H9 (cell line): Measurements from ENCODE around the gene SRSF7. TPM values are rescaled to one million over a fixed set of nuclear protein-coding genes. Genes with fewer than 3 reads are reported as not detected.

Experiments used
- DNase-seq: peaks from one replicate; pipeline ENCODE4 v3.0.0-alpha.2; 2017
- H2AFZ ChIP-seq: one replicate; pipeline ENCODE4 v1.6.1; 2013; ENCODE audit warnings: mild to moderate bottlenecking, low read length, control low read depth, moderate library complexity
- H2AK5ac ChIP-seq: 2 replicates; pipeline ENCODE4 v1.6.1; 2013; ENCODE audit warnings: low read length, control low read depth, mixed read lengths; ENCODE audit not compliant: insufficient read length
- H2BK120ac ChIP-seq: one replicate; pipeline ENCODE4 v1.6.1; 2013; ENCODE audit warnings: low read depth, mild to moderate bottlenecking, low read length, control low read depth, inconsistent platforms; ENCODE audit not compliant: poor library complexity, severe bottlenecking
- H2BK12ac ChIP-seq: 2 replicates; pipeline ENCODE4 v1.6.1; 2013; ENCODE audit warnings: low read length, control low read depth, mixed read lengths, low read depth; ENCODE audit not compliant: insufficient read length
- H2BK15ac ChIP-seq: 2 replicates; pipeline ENCODE4 v1.6.1; 2013; ENCODE audit warnings: low read depth, low read length, control low read depth
- H2BK20ac ChIP-seq: one replicate; pipeline ENCODE4 v1.6.1; 2013; ENCODE audit warnings: low read depth, mild to moderate bottlenecking, low read length, control low read depth, inconsistent platforms; ENCODE audit not compliant: poor library complexity, severe bottlenecking
- H2BK5ac ChIP-seq: 2 replicates; pipeline ENCODE4 v1.6.1; 2013; ENCODE audit warnings: low read length, control low read depth, mixed read lengths; ENCODE audit not compliant: insufficient read length
- H3K14ac ChIP-seq: 2 replicates; pipeline ENCODE4 v1.6.1; 2013; ENCODE audit warnings: low read length, control low read depth; ENCODE audit not compliant: insufficient read depth
- H3K18ac ChIP-seq: 2 replicates; pipeline ENCODE4 v1.6.1; 2013; ENCODE audit warnings: low read depth, mild to moderate bottlenecking, mixed read lengths, low read length, control low read depth; ENCODE audit not compliant: insufficient read length
- H3K23ac ChIP-seq: 2 replicates; pipeline ENCODE4 v1.6.1; 2013; ENCODE audit warnings: low read length, control low read depth, mixed read lengths, low read depth; ENCODE audit not compliant: insufficient read length
- H3K23me2 ChIP-seq: 2 replicates; pipeline ENCODE4 v1.6.1; 2013; ENCODE audit warnings: low read depth, mild to moderate bottlenecking, mixed read lengths, low read length, control low read depth; ENCODE audit not compliant: insufficient read length, poor library complexity, severe bottlenecking
- H3K27ac ChIP-seq: 2 replicates; pipeline ENCODE4 v1.5.1; 2013; ENCODE audit warnings: low read length, control low read depth, mixed read lengths, low read depth; ENCODE audit not compliant: insufficient read length
- H3K27me3 ChIP-seq: 2 replicates; pipeline ENCODE4 v1.6.1; 2013; ENCODE audit warnings: low read length, control low read depth, inconsistent platforms; ENCODE audit not compliant: insufficient read depth
- H3K4ac ChIP-seq: 2 replicates; pipeline ENCODE4 v1.6.1; 2013; ENCODE audit warnings: low read depth, mild to moderate bottlenecking, control low read depth, inconsistent platforms, low read length, moderate library complexity
- H3K4me1 ChIP-seq: 2 replicates; pipeline ENCODE4 v1.6.1; 2013; ENCODE audit warnings: low read length, control low read depth, inconsistent platforms; ENCODE audit not compliant: insufficient read depth
- H3K4me2 ChIP-seq: 2 replicates; pipeline ENCODE4 v1.6.1; 2013; ENCODE audit warnings: low read length, control low read depth, mixed read lengths; ENCODE audit not compliant: insufficient read length, insufficient read depth
- H3K56ac ChIP-seq: 2 replicates; pipeline ENCODE4 v1.6.1; 2013; ENCODE audit warnings: low read depth, mild to moderate bottlenecking, mixed read lengths, low read length, control low read depth; ENCODE audit not compliant: insufficient read length
- H3K79me1 ChIP-seq: 2 replicates; pipeline ENCODE4 v1.6.1; 2013; ENCODE audit warnings: low read depth, mild to moderate bottlenecking, moderate library complexity, low read length, control low read depth, inconsistent platforms; ENCODE audit not compliant: insufficient read depth, poor library complexity, severe bottlenecking
- H3K79me2 ChIP-seq: 2 replicates; pipeline ENCODE4 v1.6.1; 2013; ENCODE audit warnings: low read length, control low read depth, inconsistent platforms; ENCODE audit not compliant: insufficient read depth
- H3K9ac ChIP-seq: 2 replicates; pipeline ENCODE4 v1.6.1; 2013; ENCODE audit warnings: low read length, control low read depth, mixed read lengths; ENCODE audit not compliant: insufficient read length; ENCODE audit errors: extremely low read depth
- H3K9me3 ChIP-seq: one replicate; pipeline ENCODE4 v1.6.1; 2013; ENCODE audit warnings: low read depth, low read length, inconsistent platforms; ENCODE audit not compliant: control insufficient read depth
- H3T11ph ChIP-seq: one replicate; pipeline ENCODE4 v1.6.1; 2013; ENCODE audit warnings: mild to moderate bottlenecking, low read length, control low read depth, inconsistent platforms
- H4K20me1 ChIP-seq: one replicate; pipeline ENCODE4 v1.6.1; 2013; ENCODE audit not compliant: control insufficient read depth, insufficient read length, insufficient read depth
- H4K5ac ChIP-seq: 2 replicates; pipeline ENCODE4 v1.6.1; 2013; ENCODE audit warnings: low read depth, mild to moderate bottlenecking, mixed read lengths, low read length, control low read depth; ENCODE audit not compliant: insufficient read length
- H4K8ac ChIP-seq: replicated peaks from 2 replicates; pipeline ENCODE4 v1.6.1; 2013; ENCODE audit warnings: low read length, control low read depth, mixed read lengths, low read depth; ENCODE audit not compliant: insufficient read length
- H4K91ac ChIP-seq: 2 replicates; pipeline ENCODE4 v1.6.1; 2013; ENCODE audit warnings: low read depth, mild to moderate bottlenecking, moderate library complexity, mixed read lengths, low read length, control low read depth; ENCODE audit not compliant: insufficient read length
- H3K27ac Mint-ChIP-seq, 3 experiments: 2 replicates in 2 of 3; 3 replicates in 1 of 3; pipeline ENCODE4 v1.8.0; 2020 to 2021; ENCODE audit warnings: mixed read lengths in 3 of 3, mild to moderate bottlenecking in 1 of 3, moderate library complexity in 1 of 3
- H3K27me3 Mint-ChIP-seq: 2 replicates; pipeline ENCODE4 v1.8.0; 2021; ENCODE audit warnings: low read depth, mild to moderate bottlenecking, moderate library complexity, mixed read lengths
- H3K36me3 Mint-ChIP-seq, 3 experiments: 2 replicates in 2 of 3; 3 replicates in 1 of 3; pipeline ENCODE4 v1.8.0; 2020 to 2021; ENCODE audit warnings: low read depth in 3 of 3, mixed read lengths in 3 of 3; ENCODE audit not compliant: insufficient read depth in 1 of 3
- H3K4me1 Mint-ChIP-seq, 2 experiments: 2 replicates each; pipeline ENCODE4 v1.8.0; 2020; ENCODE audit warnings: mixed read lengths in 2 of 2
- H3K4me3 Mint-ChIP-seq, 2 experiments: 2 replicates in 1 of 2; 3 replicates in 1 of 2; pipeline ENCODE4 v1.8.0; 2020 to 2021; ENCODE audit warnings: mild to moderate bottlenecking in 2 of 2, mixed read lengths in 2 of 2, moderate library complexity in 1 of 2
- H3K9me3 Mint-ChIP-seq, 2 experiments: 2 replicates in 1 of 2; 3 replicates in 1 of 2; pipeline ENCODE4 v1.8.0; 2020; ENCODE audit warnings: mild to moderate bottlenecking in 2 of 2, mixed read lengths in 2 of 2, moderate library complexity in 1 of 2
- CTCF ChIP-seq: fragments of 200-600 bp; sonication (generic); conservative IDR thresholded peaks from 3 replicates; pipeline ENCODE4 v1.8.0; 2021; ENCODE audit warnings: antibody characterized with exemption, mild to moderate bottlenecking
- WGBS: extraction: QIAGEN DNeasy Blood & Tissue Kit; methylation state at CpG from one replicate; pipeline ENCODE4 v1.1.7; 2013; ENCODE audit warnings: missing lambda C conversion rate, low lambda C conversion rate, mixed read lengths; ENCODE audit not compliant: insufficient read length; ENCODE audit errors: extremely low coverage; 5-methylcytosine and 5-hydroxymethylcytosine counted together
- total RNA-seq: library from RNA; stranded (reverse); gene quantifications from 2 replicates; pipeline ENCODE4 v1.2.1, GENCODE V29; 2021

Gene SRSF7
- total RNA-seq, 1 experiment from 2014 or later, result 576 TPM

GRCh38 chr2:38722271-38723061, 28.7 kb downstream of the SRSF7 start:
- H3K23ac ChIP-seq, result no peak overlapping the region
- H4K91ac ChIP-seq, result no peak overlapping the region
- no peak overlapping the region for H2BK15ac ChIP-seq
- H2BK5ac ChIP-seq, result no peak overlapping the region
- Mint-ChIP-seq H3K4me1 (no peaks in the 10 kb centered on the region), H3K36me3 (no peaks in the 10 kb centered on the region; a peak in 2 of 7 replicates), H3K9me3 (no peaks in the 10 kb centered on the region), H3K27ac (no peak overlapping the region), H3K4me3 (no peak overlapping the region), H3K27me3 (no peaks in the 10 kb centered on the region)
- no peak overlapping the region for H3K18ac ChIP-seq
- H2BK120ac ChIP-seq, result no peak overlapping the region
- no peak overlapping the region for H2BK20ac ChIP-seq
- no peaks in the 10 kb centered on the region for H3K9me3 ChIP-seq
- no peaks in the 10 kb centered on the region for H3K4me1 ChIP-seq
- H3K4me2 ChIP-seq, result no peak overlapping the region
- no peaks in the 10 kb centered on the region for H3K23me2 ChIP-seq
- TF ChIP-seq CTCF, result no peak
- no peak overlapping the region for H3T11ph ChIP-seq
- no peaks in the 10 kb centered on the region for H3K79me1 ChIP-seq
- DNase-seq, result no peak
- H4K8ac ChIP-seq, result no peak overlapping the region
- H2BK12ac ChIP-seq, result no peak overlapping the region
- no peaks in the 10 kb centered on the region for H3K27me3 ChIP-seq
- H2AK5ac ChIP-seq, result no peak overlapping the region
- H3K9ac ChIP-seq, result no peak overlapping the region
- no peak overlapping the region for H3K14ac ChIP-seq
- H4K20me1 ChIP-seq, result no peaks in the 10 kb centered on the region
- no peaks in the 10 kb centered on the region for H3K79me2 ChIP-seq
- H2AFZ ChIP-seq, result no peak overlapping the region
- no peak overlapping the region for H3K4ac ChIP-seq
- no peak overlapping the region for H3K56ac ChIP-seq
- H3K27ac ChIP-seq, result no peak overlapping the region
- WGBS, result no CpG with 5 or more reads among the region's 9 CpGs
- no peak overlapping the region for H4K5ac ChIP-seq
